Stromal cell of bone marrow (primary cell): Measurements from ENCODE around the gene SEC14L1.

Experiments used
- DNase-seq: peaks from one replicate; pipeline ENCODE4 v3.0.0-alpha.2; 2012; ENCODE audit warnings: low read depth

The SEC14L1 gene

GRCh38 chr17:77266213-77266612 is 125.4 kb downstream of the SEC14L1 start:
- no peak for DNase-seq
